ENCODE results near the gene MELK.

The MELK gene

DNA sequence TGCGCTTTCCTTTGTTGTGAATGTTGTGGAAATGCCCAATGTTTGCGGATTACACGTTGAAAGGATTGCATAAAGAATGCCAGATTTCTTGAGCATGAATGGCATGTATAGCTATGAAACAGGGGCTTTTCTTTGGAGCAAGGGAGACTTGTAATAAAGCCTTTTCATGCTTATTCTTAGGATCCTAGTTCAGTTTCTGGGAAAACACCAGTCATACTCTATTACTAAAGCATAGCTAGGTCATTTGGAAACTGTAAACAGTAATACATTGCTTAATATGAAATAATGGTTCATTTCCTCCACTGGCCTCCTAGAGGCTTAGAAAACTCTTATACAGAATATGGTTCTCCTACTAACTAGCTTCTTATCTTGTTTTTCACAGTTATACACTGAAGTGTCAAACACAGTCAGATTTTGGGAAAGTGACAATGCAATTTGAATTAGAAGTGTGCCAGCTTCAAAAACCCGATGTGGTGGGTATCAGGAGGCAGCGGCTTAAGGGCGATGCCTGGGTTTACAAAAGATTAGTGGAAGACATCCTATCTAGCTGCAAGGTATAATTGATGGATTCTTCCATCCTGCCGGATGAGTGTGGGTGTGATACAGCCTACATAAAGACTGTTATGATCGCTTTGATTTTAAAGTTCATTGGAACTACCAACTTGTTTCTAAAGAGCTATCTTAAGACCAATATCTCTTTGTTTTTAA is 104.2 kb downstream of the MELK start:
- DNase-seq = no peak

- no peak for DNase-seq
These were observed 104.9 kb downstream of the MELK start for GRCh38 chr9:36677611-36678010.

DNA sequence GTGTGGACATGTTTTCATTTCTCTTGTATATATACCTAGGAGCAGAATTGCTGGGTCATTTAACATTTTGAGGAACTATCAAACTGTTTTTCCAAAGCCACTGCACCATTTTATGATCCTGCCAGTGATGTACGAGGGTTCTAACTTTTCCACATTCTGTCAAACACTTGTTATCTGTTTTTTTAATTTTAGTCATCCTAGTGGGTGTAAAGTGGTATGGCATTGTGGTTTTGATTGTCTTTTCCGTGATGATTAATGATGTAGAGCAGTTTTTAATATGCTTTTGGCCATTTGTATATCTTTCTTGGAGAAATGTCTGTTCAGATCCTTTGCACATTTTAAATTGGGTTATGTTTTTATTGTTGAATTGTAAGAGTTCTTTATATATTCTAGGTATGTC is 107.0 kb downstream of the MELK start:
- DNase-seq = no peak

DNA sequence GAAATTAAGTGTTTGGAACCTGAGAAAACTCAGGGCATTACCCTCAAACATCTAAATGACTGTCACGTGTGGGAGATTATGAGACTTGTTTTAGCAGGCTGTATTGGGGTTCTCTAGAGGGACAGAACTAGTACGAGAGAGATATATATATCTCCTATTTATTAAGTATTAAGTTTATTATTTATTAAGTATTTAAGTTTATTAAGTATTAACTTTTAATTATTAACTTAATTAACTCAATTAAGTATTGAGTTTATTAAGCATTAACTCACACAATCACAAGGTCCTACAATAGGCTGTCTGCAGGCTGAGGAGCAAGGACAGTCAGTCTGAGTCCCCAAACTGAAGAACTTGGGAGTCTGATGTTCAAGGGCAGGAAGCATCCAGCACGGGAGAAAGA is 113.8 kb downstream of the MELK start:
- no peak for DNase-seq

DNA sequence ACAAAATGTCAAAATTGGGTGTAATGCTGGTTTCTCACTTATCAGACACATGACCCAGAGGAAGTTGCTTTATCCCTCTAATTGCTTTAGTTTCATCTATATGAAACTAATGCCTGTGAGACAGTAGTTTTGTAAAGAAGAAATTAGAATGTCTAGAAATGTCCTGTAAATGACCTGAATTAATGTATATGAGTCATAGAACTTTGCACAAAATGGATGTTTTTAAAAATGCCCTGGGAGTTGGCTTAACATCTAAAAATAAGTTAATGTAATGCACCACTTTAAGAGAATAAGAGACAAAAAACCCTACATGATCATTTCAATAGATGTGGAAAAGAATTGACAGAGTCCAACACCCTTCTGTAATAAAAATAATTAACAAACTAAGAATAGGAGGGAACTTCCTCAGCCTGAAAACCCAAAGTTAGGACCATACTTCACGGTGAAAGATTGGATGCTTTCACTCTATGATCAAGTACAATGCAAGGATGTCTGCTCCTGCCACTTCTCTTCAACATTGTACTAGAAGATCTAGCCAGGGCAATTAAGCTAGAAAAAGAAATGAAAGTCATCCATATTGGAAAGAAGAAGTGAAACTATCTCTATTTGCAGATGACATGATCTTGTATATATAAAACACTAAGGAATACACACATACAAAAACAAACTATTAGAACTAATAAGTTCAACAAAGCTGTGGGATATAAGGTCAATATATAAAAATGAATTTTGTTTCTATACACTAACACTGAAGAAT is 117.9 kb downstream of the MELK start:
- DNase-seq = no peak

- DNase-seq = no peak
These were observed 119.0 kb downstream of the MELK start for GRCh38 chr9:36691671-36692070.

DNA sequence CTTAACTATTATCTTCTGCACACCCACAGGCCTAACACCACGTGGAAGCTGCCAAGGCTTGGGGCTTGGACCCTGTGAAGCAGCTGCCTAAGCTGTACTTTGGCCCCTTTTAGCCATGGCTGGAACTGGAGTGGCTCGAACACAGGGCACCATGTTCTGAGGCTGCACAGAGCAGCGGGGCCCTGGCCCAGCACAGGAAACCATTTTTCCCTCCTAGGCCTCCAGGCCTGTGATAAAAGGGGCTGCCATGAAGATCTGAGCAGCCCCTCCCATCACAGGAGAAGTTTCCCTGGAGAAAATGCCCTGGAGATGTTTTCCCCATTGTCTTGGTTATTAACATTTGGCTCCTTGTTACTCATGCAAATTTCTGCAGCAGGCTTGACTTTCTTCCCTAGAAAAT is 126.3 kb downstream of the MELK start:
- DNase-seq = no peak

- DNase-seq = no peak
These were observed 131.5 kb downstream of the MELK start for GRCh38 chr9:36704148-36704547.

DNA sequence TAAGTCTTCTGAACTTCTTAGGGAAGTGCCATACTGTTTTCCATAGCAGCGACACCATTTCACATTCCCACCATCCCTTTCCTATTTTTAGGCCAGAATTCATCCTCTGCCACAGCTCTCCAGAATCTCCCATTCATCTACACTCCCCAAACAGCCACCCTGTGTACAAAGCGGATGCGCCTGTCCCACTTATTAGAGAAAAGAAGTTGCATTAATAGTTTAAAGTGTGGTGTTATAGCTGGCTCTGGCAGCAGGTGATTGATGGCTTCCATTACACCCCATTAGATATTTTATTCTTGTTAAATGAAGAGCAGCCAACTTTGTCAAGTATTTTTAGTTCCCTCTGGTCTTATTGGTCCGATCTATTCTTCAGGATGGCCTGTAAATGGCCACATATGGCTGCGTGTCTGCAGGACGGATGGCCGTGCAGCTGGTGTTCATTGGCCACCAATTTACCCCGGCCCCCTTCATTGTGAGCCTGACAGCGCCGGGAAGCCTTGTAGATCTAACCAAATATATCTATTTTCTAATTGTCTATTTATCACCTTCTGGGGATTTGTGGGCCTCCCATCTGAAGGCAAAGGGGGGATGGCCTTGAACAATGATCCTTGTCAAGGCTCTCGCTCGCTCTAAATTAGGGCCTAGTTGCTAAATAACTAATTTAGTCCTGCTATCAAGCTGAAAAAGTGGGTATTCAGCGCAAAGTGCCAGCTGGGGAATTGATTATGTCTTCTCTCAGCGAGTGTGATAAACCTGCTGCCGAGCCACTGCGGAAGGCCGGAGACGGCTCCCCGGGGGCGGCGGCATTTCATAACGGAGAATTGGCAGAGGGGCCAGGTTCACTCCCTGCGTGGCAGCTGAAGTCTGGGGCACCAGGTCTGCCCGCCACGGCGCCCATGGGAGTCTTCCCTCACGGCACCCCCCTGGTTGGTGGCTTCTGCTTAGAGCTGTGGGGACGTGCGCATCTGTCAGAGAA is 141.1 kb downstream of the MELK start:
- no peak for DNase-seq

DNA sequence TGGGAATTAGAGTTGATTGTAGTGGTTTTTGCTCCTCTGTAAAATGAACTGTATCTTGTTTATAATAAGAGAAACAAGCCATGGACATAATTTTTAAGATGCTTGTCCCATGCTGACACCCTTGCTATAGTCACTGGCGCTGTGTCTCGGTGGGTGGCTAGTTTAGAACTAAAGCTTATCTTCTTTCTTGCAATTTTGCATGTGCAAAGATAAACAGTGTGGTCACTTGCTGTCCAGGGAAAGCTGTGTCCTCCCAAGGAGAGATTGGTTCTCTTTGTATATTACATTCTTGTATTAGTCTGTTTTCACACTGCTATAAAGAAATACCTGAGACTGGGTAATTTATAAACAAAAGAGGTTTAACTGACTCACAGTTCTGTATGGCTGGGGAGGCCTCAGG is 143.8 kb downstream of the MELK start:
- no peak for DNase-seq

- DNase-seq = no peak
These were observed 144.6 kb downstream of the MELK start for GRCh38 chr9:36717276-36717675.

- DNase-seq = no peak
These were observed 145.9 kb downstream of the MELK start for GRCh38 chr9:36718612-36719011.

- DNase-seq = no peak
These were observed 147.3 kb downstream of the MELK start for GRCh38 chr9:36720043-36720442.

DNA sequence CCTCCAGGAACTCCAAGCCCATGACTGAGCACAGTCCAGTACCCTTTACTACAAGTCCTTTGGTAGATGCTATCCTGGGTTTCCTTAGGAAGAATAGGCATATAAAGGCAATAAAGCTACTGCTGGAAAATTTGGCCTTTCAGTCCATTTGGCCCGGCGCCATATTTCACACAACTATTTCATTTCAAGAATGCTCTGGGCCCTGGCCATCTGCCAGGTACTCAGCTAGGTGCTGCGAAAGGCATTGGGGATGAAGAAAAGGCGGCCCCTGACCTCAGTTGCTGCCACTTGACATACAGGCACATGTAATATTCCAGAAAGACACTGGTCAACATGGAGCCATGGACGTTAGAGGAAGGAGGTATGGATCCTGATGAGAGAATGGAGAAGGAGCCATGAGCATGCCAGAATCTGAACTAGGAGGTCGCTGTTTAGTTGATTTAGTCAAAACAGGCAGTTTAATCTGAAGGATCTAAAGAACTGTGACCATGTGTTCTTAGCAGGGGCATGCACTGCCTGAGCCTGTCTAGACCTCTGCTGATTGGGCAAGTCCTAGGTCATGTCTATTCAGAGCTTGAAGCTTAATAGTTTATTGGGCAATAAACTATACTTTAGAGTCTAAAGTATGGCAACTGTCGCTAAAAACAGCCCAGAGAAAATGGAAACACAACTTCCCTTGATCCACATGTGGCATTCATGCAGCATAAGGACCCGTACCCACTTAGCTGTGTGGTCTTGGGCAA is 149.3 kb downstream of the MELK start:
- no peak for DNase-seq

DNA sequence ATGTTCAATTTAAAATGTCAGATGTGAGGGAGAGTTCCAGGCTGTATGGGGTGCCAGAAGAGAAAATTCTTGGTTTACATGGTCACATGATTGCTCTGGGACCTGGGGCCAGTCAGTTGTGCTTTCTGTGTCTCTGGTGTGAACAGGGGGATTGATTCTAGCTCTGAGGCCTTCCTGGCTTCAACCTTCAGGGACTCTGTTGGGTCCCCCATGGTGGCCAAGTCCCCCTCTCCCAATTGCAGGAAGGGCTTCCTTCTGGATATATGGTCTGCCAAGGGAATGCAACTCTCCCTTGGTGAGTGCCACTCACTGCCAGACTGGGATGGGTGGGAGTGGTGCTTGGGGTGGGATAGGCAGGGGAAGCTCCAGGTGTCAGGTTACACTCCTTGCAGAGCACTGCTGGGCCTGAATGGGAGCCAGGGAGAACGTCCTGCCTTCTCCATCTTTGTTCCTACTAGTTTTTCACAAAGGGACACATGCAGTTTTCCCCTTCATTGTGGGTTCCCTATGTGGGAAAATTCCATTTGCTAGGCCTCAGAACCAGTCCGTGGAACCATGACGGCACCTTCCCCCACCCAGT is 153.2 kb downstream of the MELK start:
- no peak for DNase-seq
